Dedifferentiated amniotic fluid mesenchymal stem cell (primary cell): ENCODE data around the gene UBQLN2.
"Not testable (repeated sequence)": the region's sequence is repeated elsewhere in the genome, so short reads cannot be mapped to it uniquely, and the experiment has no call there.

Experiments
- DNase-seq: peaks from one replicate; pipeline ENCODE4 v3.0.0-alpha.2; 2016; ENCODE audit errors: extremely low spot score

UBQLN2 gene

GRCh38 chrX:56563231-56564161 is at the start of gene UBQLN2:
TSS of gene UBQLN2 (plus strand) at chrX:56563627. CDS start at chrX:56563874, 247 bp downstream.
- DNase-seq = peak; percentile 63

- no peak for DNase-seq
Measured at GRCh38 chrX:56519642-56520041, 43.8 kb upstream of the UBQLN2 start.

- not testable (repeated sequence) for DNase-seq
Measured at GRCh38 chrX:56529482-56530007, 33.9 kb upstream of the UBQLN2 start.

DNA sequence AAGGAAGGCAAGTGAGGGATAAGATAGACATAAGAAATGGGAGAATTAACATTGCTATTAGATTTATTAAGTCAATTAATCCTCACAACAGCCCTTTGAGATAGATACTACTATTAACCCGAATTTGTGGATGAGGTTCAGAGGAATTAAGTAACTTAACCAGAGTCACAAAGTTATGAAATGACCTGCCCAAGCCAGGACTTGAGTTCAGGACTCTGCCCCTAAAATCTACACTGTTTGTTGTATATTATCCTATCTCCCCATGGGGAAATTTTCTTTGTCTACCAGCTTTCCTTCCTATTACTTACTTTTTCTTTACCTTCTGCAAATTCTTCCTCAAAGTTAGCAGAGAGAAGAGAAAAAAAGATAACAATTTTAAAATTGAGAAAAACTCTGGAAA is 33.4 kb upstream of the UBQLN2 start:
- no peak for DNase-seq

DNA sequence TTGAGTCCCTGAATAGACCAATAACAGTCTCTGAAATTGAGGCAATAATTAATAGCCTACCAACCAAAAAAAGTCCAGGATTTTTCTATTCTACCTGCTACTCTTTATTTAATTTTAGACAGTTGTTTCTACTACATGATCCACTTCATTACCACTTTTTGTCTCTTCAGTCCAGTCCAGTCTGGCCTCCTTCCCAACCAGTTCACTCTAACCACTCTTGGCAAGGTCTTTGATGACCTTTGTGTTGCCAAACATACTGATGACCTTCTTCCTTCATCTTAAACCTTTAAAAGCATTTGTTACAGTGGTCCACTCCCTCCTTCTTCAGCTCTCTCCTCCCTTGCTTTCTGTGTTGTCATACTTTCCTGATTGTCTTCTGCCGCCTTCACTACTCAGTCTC is 12.8 kb upstream of the UBQLN2 start:
- DNase-seq = no peak

- no peak for DNase-seq
Measured at GRCh38 chrX:56554870-56555269, 8.6 kb upstream of the UBQLN2 start.

GRCh38 chrX:56557376-56557929 is 6.0 kb upstream of the UBQLN2 start:
- no peak for DNase-seq

DNA sequence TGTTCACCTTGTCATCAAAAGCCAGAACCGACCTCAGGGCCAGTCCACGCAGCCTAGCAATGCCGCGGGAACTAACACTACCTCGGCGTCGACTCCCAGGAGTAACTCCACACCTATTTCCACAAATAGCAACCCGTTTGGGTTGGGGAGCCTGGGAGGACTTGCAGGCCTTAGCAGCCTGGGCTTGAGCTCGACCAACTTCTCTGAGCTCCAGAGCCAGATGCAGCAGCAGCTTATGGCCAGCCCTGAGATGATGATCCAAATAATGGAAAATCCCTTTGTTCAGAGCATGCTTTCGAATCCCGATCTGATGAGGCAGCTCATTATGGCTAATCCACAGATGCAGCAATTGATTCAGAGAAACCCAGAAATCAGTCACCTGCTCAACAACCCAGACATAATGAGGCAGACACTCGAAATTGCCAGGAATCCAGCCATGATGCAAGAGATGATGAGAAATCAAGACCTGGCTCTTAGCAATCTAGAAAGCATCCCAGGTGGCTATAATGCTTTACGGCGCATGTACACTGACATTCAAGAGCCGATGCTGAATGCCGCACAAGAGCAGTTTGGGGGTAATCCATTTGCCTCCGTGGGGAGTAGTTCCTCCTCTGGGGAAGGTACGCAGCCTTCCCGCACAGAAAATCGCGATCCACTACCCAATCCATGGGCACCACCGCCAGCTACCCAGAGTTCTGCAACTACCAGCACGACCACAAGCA is 898 bp downstream of the UBQLN2 start:
- no peak for DNase-seq

GRCh38 chrX:56564921-56565840 is 1.8 kb downstream of the UBQLN2 start:
- DNase-seq = no peak

DNA sequence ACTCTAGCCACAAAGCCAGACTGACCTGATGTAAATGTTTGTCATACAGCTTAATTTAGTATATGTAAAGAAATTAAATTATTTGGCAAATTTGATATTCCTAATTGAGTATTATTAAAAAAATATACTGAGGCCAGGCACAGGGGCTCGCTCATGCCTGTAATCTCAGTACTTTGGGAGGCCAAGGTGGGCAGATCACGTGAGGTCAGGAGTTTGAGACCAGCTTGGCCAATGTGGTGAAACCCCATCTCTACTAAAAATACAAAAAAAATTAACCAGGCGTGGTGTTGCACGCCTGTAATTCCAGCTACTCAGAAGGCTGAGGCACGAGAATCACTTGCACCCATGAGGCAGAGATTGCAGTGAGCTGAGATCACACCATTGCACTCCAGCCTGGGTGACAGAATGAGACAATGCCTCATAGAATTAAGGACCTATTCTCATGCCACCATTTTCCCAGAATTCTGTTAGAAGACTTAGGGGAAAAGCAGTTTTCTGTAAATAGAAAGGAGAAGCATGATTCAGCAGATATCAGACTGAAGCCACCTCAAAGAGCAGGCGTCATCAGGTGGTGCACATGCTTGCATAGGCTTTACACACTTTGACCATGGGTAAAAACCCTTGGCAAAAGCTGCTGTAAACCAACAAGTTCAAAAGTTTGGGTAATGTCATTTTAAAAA is 6.1 kb downstream of the UBQLN2 start:
- no peak for DNase-seq

DNA sequence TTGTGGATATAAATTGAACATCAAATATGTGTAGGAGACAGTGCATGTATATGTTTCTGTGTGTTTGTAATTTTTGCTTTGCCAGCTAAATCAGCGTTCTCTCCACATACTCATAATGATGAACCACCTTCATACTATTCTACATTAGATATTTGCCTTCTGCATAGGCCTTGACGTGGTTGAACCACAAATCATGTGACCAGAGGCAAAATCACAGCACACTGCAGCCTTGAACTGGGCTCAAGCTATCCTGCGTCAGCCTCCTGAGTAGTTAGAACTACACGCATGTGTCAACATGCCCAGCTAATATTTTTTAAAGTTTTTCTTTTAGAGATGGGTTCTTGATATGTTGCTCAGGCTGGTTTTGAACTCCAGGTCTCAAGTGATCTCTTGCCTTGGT is 9.5 kb downstream of the UBQLN2 start:
- DNase-seq = no peak

DNA sequence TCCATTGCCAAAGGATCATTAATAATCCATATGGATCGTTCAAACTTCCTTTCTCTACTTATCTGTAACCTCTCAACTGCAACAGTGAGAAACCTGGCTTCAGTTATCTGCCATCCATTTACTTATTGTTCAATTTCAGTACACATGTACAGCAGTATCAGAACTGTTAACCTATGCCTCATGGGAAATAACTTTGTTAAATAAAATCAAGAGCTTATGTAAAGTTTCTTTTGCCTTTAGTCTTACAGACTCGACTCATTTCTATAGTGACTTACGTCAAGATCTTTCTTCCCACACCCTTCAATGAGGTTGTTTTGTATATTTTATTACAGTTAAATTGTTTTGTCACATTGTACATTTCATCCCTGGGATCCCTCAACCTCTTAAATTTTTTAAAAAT is 11.4 kb downstream of the UBQLN2 start:
- DNase-seq = no peak

GRCh38 chrX:56576721-56577120 is 13.3 kb downstream of the UBQLN2 start:
- DNase-seq = no peak

DNA sequence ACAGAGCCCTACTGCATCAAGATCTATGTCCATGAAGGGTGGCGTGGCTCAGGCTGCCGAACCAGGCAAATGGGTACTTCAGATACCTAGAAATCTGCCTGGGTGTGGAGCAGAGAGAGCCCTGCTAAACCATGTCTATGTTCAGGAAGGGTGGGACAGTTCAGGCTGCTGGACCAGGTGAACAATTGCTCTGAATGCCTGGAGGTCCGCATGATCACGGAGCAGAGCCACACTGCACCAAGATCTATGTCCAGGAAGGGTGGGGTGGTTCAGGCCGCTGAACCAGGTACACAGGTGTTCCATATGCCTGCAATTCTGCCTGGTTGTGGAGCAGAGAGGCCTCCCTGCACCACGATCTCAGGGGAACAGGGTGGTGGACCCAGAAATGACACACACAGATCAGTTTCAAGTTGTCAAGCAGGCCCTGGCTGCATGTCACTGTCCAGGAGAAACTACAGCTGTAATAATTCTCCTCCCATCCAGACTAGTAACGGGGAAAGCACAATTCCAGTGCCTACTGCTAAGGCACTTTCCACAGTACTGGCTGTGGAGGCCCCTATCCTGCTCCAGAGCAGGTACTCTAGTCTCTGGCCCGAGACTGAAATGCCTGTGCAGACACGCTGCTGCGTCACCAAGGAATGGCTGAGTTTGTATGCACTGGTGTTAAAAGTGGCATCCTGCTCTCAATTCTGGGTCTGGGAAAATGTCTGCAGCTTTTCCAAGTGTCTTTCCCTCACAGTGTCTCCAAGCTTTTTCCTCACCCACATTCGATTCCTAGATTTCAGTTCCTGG is 25.2 kb downstream of the UBQLN2 start:
- no peak for DNase-seq

- not testable (repeated sequence) for DNase-seq
Measured at GRCh38 chrX:56591830-56592229, 28.4 kb downstream of the UBQLN2 start.

DNA sequence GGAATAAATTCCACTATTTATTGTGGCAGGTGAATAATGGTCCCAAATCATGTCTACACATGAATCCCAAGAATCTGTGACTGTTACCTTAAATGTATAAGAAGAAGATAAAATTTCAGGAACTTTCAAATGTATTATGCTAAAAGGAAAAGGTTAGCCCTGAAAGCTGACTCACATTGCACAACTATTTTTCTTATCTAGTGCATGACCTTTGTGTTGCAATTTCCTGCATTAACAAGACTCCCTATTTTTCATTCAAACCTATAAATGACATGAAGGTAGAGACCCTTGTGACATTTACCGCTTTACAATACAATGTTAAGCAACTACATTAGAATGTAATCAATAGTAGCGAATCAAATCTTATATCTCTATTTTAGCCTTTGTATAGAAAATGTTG is 36.7 kb downstream of the UBQLN2 start:
- no peak for DNase-seq

DNA sequence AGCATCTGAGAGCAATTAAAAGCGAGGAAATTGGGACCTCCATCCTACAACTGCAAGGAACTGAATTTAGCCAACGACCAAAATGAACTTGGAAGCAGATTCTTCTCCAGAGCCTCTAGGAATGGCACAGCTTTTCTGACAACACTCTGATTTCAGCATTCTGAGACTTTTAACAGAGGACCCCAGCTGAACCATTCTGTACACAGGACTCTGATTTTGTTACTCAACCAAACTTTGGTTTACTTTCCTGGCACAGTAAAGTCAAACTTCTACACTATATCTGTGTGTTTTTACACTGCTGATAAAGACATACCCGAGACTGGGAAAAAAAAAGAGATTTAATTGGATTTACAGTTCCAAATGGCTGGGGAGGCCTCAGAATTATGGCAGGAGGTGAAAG is 37.6 kb downstream of the UBQLN2 start:
- DNase-seq = no peak

GRCh38 chrX:56615282-56615681 is 51.9 kb downstream of the UBQLN2 start:
- DNase-seq = no peak
